ENCODE measurements around the gene RPGRIP1L. TPM values are rescaled to one million over a fixed set of nuclear protein-coding genes. Genes with fewer than 3 reads are reported as not detected.

The RPGRIP1L gene
- polyA plus RNA-seq (ENCODE audit: low read depth in 6 of 6), result 1 to 10 TPM; 2.0 to 3.4 (median 2.7) TPM

DNA sequence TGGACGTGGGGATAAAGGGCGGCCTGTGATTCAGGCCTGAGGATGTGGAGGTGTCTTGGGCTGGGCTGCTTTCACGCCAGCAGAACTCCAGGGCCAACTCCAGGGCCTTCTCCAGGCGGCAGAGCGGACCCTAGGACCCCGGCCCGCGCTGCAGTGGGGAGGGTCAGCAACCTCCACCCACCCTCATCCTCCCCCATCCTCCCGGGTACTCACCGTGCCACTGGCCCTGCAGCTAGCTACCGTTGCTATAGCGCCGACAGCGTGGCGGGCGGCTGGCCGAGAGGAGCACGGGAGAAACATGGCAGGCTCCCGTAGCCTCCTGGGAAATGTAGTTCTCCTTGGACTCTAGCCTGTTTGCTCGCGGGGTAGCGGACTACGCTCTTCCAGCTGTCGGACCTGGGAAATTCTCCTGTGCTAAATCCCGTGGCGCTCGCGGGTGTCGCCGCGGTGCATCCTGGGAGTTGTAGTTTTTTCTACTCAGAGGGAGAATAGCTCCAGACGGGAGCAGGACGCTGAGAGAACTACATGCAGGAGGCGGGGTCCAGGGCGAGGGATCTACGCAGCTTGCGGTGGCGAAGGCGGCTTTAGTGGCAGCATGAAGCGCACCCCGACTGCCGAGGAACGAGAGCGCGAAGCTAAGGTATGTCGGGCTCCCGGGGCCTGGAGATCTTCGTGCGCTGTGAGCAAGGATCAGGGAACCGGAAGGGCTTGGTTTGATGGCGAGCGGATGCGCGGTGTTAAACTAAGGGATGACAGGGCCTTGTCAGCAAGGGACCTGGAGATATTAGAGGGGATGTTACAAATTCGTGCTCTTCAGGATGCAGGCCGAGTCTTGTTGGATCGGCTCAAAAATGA, at the start of gene RPGRIP1L, which contains the start of gene FTO:
Gene RPGRIP1L (minus strand): TSS at position 270 of the 855 bp plus-strand sequence. CDS start 3,136 bp downstream, outside the sequence.
Gene FTO (plus strand): TSS at position 567 of the 855 bp plus-strand sequence.
- peak within 1 kb of the TSS; percentile 81 to 99 (median 96) for H3K27ac Mint-ChIP-seq
- H3K4me1 Mint-ChIP-seq, result peaks cover 28 to 33% (median 33%) of the 10 kb centered on the region in 3 donors
- peak within 1 kb of the TSS; percentile 89 to 100 (median 98) for H3K4me3 Mint-ChIP-seq
- no peaks in the 10 kb centered on the region for H3K27me3 Mint-ChIP-seq
- DNase-seq (peak; percentile 93), ATAC-seq (ENCODE audit: low read depth in 2 of 2) (peak; percentile 92)
- H3K36me3 Mint-ChIP-seq, result no peaks in the 10 kb centered on the region
- H3K9me3 Mint-ChIP-seq, result no peaks in the 10 kb centered on the region

DNA sequence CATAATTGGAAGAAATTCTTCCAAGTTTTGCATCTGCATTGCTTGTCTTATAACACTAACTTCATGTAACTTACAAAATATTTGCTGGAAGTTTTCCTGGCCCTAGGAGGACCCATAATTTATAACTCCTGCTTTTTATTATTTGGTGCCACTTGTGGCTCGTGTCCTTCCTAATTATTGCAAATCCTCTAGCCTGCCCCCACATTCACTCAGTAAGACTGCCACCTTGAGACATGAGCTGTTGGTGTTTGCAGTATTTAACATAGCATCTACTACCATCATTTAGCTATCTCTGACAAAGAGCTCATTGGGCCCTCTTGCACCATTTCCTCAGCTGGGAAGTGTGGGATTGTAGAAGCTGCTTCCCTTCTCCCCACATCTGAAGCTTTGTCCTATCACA, 49.8 kb upstream of the RPGRIP1L start:
- Mint-ChIP-seq H3K4me1 (peaks cover 17 to 26% (median 20%) of the 10 kb centered on the region in 3 donors), H3K36me3 (peaks cover 2 to 3% of the 10 kb centered on the region in 2 donors), H3K4me3 (no peak overlapping the region), H3K9me3 (peaks cover under 1 to 8% (median 3%) of the 10 kb centered on the region in 7 donors), H3K27ac (no peak overlapping the region), H3K27me3 (no peaks in the 10 kb centered on the region)
- DNase-seq, result no peak
- no peak for ATAC-seq (ENCODE audit: low read depth in 2 of 2)

- Mint-ChIP-seq H3K4me1 (peaks cover 18 to 28% (median 22%) of the 10 kb centered on the region in 3 donors), H3K27me3 (no peaks in the 10 kb centered on the region), H3K4me3 (no peak overlapping the region), H3K36me3 (peaks cover 5 to 6% of the 10 kb centered on the region in 2 donors), H3K27ac (no peak overlapping the region), H3K9me3 (peaks cover 0 to 7% (median 3%) of the 10 kb centered on the region in 7 donors)
- ATAC-seq (ENCODE audit: low read depth in 2 of 2), result no peak
- no peak for DNase-seq
Observed at GRCh38 chr16:53752560-53752959, 48.9 kb upstream of the RPGRIP1L start.

DNA sequence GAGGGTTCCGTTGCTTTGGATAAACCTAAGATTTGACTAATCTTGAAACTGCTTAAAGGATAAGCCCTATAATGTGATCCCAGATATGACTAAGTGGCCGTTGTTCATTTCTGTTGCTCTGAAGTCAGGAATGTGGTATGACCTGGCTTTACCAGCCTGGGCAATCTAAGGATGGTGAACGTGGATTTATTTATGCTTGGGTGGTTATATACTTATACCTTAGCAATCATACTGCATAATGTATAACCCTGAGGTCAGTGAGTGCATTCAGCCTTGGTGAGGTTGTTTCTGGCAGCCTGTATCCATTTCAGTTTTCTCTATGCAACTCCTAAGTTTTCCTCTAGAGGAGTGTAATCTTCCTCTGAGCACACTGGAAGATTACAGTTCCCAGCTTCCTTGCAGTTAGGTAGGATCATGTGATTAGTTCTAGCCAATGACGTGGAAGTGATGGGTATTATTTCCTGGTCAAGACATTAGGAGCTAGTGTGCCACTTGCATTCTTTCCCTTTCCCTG, 42.2 kb upstream of the RPGRIP1L start:
- H3K4me1 Mint-ChIP-seq, result peaks cover 26 to 53% (median 35%) of the 10 kb centered on the region in 3 donors
- ATAC-seq (ENCODE audit: low read depth in 2 of 2) (no peak), DNase-seq (no peak)
- peaks cover 8 to 9% of the 10 kb centered on the region in 2 donors for H3K36me3 Mint-ChIP-seq
- H3K9me3 Mint-ChIP-seq, result peaks cover 0 to 10% (median 4%) of the 10 kb centered on the region in 7 donors
- H3K27ac Mint-ChIP-seq, result peak overlapping the region in 2 of 6 donors; percentile 4 to 47
- H3K4me3 Mint-ChIP-seq, result no peak overlapping the region
- H3K27me3 Mint-ChIP-seq, result no peaks in the 10 kb centered on the region

- Mint-ChIP-seq H3K4me3 (peak overlapping the region in 1 of 8 donors; percentile 19), H3K4me1 (peaks cover 26 to 55% (median 35%) of the 10 kb centered on the region in 3 donors), H3K27ac (peak overlapping the region in 5 of 6 donors; percentile 17 to 87 (median 55)), H3K27me3 (no peaks in the 10 kb centered on the region), H3K9me3 (peaks cover 0 to 10% (median 4%) of the 10 kb centered on the region in 7 donors), H3K36me3 (peaks cover 8 to 9% of the 10 kb centered on the region in 2 donors)
- no peak for DNase-seq
- ATAC-seq (ENCODE audit: low read depth in 2 of 2), result no peak
Observed at GRCh38 chr16:53745086-53745485, 41.4 kb upstream of the RPGRIP1L start.

GRCh38 chr16:53744449-53744848, 40.8 kb upstream of the RPGRIP1L start:
- peak; percentile 2 for DNase-seq
- peak overlapping the region; percentile 28 to 87 (median 72) for H3K27ac Mint-ChIP-seq

GRCh38 chr16:53743149-53743566, 39.5 kb upstream of the RPGRIP1L start:
- DNase-seq (no peak), ATAC-seq (ENCODE audit: low read depth in 2 of 2) (no peak)
- peaks cover 26 to 65% (median 36%) of the 10 kb centered on the region in 3 donors for H3K4me1 Mint-ChIP-seq
- H3K27ac Mint-ChIP-seq, result no peak overlapping the region
- H3K36me3 Mint-ChIP-seq, result peaks cover 7 to 9% of the 10 kb centered on the region in 2 donors
- H3K27me3 Mint-ChIP-seq, result no peaks in the 10 kb centered on the region
- H3K9me3 Mint-ChIP-seq, result peaks cover 0 to 10% (median 4%) of the 10 kb centered on the region in 7 donors
- H3K4me3 Mint-ChIP-seq, result no peak overlapping the region

More at GRCh38 chr16:53744449-53744848, 40.8 kb upstream of the RPGRIP1L start:
- peaks cover 26 to 61% (median 35%) of the 10 kb centered on the region in 3 donors for H3K4me1 Mint-ChIP-seq
- H3K27me3 Mint-ChIP-seq, result no peaks in the 10 kb centered on the region
- peaks cover 0 to 10% (median 4%) of the 10 kb centered on the region in 7 donors for H3K9me3 Mint-ChIP-seq
- H3K4me3 Mint-ChIP-seq, result peak overlapping the region in 5 of 8 donors; percentile 7 to 51 (median 30)
- peak; percentile 79 to 85 for ATAC-seq (ENCODE audit: low read depth in 2 of 2)
- peaks cover 8 to 9% of the 10 kb centered on the region in 2 donors for H3K36me3 Mint-ChIP-seq

DNA sequence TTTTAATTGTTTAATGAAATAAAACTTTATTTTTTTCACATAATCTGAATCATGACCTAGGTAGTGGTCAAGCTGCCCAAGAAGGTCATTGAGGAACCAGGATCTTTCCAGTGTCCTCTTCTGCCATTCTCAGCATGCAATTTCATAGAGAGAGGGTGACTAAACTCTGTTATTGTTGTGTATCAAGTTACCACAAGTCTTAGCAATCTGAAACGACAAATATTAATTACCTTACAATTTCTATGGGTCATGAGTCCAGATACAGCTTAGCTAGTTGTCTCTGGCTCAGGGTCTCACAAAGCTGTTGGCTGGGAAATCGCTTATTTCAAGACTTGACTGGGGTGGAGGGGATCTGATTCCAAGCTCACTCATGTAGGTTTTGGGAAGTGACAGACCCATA, 37.9 kb upstream of the RPGRIP1L start:
- Mint-ChIP-seq H3K36me3 (no peaks in the 10 kb centered on the region), H3K4me1 (peaks cover 22 to 55% (median 31%) of the 10 kb centered on the region in 3 donors), H3K4me3 (no peak overlapping the region), H3K27me3 (no peaks in the 10 kb centered on the region), H3K9me3 (no peaks in the 10 kb centered on the region), H3K27ac (peak overlapping the region in 1 of 6 donors; percentile 86)
- DNase-seq (no peak), ATAC-seq (ENCODE audit: low read depth in 2 of 2) (no peak)

- DNase-seq (no peak), ATAC-seq (ENCODE audit: low read depth in 2 of 2) (no peak)
- H3K9me3 Mint-ChIP-seq, result no peaks in the 10 kb centered on the region
- H3K36me3 Mint-ChIP-seq, result no peaks in the 10 kb centered on the region
- H3K27me3 Mint-ChIP-seq, result no peaks in the 10 kb centered on the region
- H3K4me1 Mint-ChIP-seq, result peaks cover 26 to 54% (median 29%) of the 10 kb centered on the region in 3 donors
- no peak overlapping the region for H3K4me3 Mint-ChIP-seq
- no peak overlapping the region for H3K27ac Mint-ChIP-seq
Observed at GRCh38 chr16:53740933-53741531, 37.4 kb upstream of the RPGRIP1L start.

GRCh38 chr16:53740476-53740875, 36.8 kb upstream of the RPGRIP1L start:
- Mint-ChIP-seq H3K36me3 (no peaks in the 10 kb centered on the region), H3K9me3 (no peaks in the 10 kb centered on the region), H3K4me1 (peaks cover 24 to 50% (median 26%) of the 10 kb centered on the region in 3 donors), H3K27ac (no peak overlapping the region), H3K4me3 (no peak overlapping the region), H3K27me3 (no peaks in the 10 kb centered on the region)
- DNase-seq (no peak), ATAC-seq (ENCODE audit: low read depth in 2 of 2) (no peak)

DNA sequence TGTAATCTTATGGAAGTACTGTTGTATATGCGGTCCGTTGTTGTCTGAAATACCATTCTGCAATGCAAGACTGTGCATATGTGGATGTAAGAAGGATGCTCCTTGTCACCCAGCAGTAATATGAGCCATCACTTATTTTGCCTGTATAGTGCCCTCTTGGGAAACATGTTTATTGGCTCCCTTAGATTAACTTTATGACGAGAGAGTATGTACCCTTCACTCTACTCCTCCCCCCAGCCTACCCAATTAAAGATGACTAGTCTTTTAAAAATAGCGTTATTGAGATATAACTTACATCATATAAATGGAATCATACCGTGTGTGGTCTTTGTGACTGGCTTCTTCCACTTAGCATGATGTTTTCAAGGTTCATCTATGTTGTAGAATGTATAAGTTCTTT, 33.9 kb upstream of the RPGRIP1L start:
- Mint-ChIP-seq H3K36me3 (no peaks in the 10 kb centered on the region), H3K27ac (peak overlapping the region in 1 of 6 donors; percentile 5), H3K4me1 (peaks cover 19 to 43% (median 22%) of the 10 kb centered on the region in 3 donors), H3K9me3 (no peaks in the 10 kb centered on the region), H3K4me3 (no peak overlapping the region), H3K27me3 (no peaks in the 10 kb centered on the region)
- DNase-seq (no peak), ATAC-seq (ENCODE audit: low read depth in 2 of 2) (no peak)

DNA sequence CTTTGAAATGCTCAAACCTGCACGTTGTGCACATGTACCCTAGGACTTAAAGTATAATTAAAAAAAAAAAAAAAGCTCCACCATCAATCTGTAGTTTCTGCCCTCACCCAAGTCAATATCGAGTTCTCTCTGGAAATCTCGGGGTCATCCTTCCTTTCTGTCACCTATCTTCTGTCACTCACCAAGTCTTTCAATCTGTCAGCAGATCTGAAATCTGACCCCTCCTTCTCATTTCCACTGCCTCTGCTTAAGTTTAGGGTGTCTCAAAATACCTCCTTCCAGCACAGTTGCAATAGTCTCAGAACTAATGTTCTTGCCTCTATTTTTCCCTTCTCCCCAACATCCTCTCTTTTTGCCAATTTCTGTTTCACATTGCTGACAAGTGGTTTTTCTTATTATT, 32.6 kb upstream of the RPGRIP1L start:
- Mint-ChIP-seq H3K36me3 (no peaks in the 10 kb centered on the region), H3K4me3 (no peak overlapping the region), H3K4me1 (peaks cover 24 to 43% (median 27%) of the 10 kb centered on the region in 3 donors), H3K9me3 (no peaks in the 10 kb centered on the region), H3K27me3 (no peaks in the 10 kb centered on the region), H3K27ac (peak overlapping the region in 2 of 6 donors; percentile 9 to 34)
- ATAC-seq (ENCODE audit: low read depth in 2 of 2), result no peak
- no peak for DNase-seq

GRCh38 chr16:53734908-53735307, 31.2 kb upstream of the RPGRIP1L start:
- H3K4me3 Mint-ChIP-seq, result no peak overlapping the region
- H3K9me3 Mint-ChIP-seq, result no peaks in the 10 kb centered on the region
- peak overlapping the region in 1 of 6 donors; percentile 3 for H3K27ac Mint-ChIP-seq
- ATAC-seq (ENCODE audit: low read depth in 2 of 2), result no peak
- no peaks in the 10 kb centered on the region for H3K36me3 Mint-ChIP-seq
- H3K27me3 Mint-ChIP-seq, result no peaks in the 10 kb centered on the region
- peaks cover 28 to 46% (median 28%) of the 10 kb centered on the region in 3 donors for H3K4me1 Mint-ChIP-seq
- no peak for DNase-seq

Measured in naive B cell (primary cell).